HEK293 (cell line): Measurements from ENCODE around the gene FSHR.

Source experiments
- CTCF ChIA-PET: fragments of 350-600 bp; formaldehyde crosslinking; extraction: SDS; loops from one replicate; lab custom pipeline; 2021; ENCODE audit warnings: antibody characterized with exemption; lab: Yijun Ruan, JAX
- POLR2A ChIA-PET: fragments of 300-600 bp; formaldehyde crosslinking; extraction: SDS; loops from one replicate; lab custom pipeline; 2020; ENCODE audit warnings: antibody characterized with exemption, inconsistent platforms; lab: Yijun Ruan, JAX
- H3K27ac ChIP-seq: fragments of 200-500 bp; sonication (Bioruptor generic); 2 replicates; pipeline ENCODE4 v1.5.1; 2014; ENCODE audit warnings: low read depth, low read length, control low read depth, inconsistent platforms; ENCODE audit errors: extremely low read depth
- H3K36me3 ChIP-seq, 2 experiments: fragments of 200-500 bp in 1 of 2; sonication (Bioruptor generic) in 1 of 2; 1 replicate in 1 of 2; 2 replicates in 1 of 2; pipeline ENCODE4 v1.5.1; 2014 to 2017; ENCODE audit warnings: inconsistent platforms in 2 of 2, low read length in 2 of 2; ENCODE audit not compliant: control insufficient read depth in 2 of 2, insufficient read depth in 1 of 2
- H3K4me1 ChIP-seq: fragments of 200-500 bp; sonication (Bioruptor generic); 2 replicates; pipeline ENCODE4 v1.5.1; 2014; ENCODE audit warnings: mild to moderate bottlenecking, low read length, inconsistent platforms; ENCODE audit not compliant: control insufficient read depth, insufficient read depth
- H3K4me3 ChIP-seq: 2 replicates; pipeline ENCODE4 v1.5.1; 2011; ENCODE audit warnings: low read depth, mild to moderate bottlenecking, control low read depth, low read length, moderate library complexity
- H3K9me3 ChIP-seq: fragments of 200-500 bp; sonication (Bioruptor generic); 2 replicates; pipeline ENCODE4 v1.5.1; 2014; ENCODE audit warnings: low read depth, low read length, inconsistent platforms; ENCODE audit not compliant: control insufficient read depth, insufficient read depth
- ATF2 ChIP-seq: fragments of 450-650 bp; formaldehyde crosslinking; IDR thresholded peaks from 2 replicates; pipeline ENCODE4 v1.5.1; 2016; ENCODE audit warnings: missing biosample characterization, missing genetic modification characterization, low read depth
- EGR2 ChIP-seq: fragments of 450-650 bp; formaldehyde crosslinking; IDR thresholded peaks from 2 replicates; pipeline ENCODE4 v1.5.1; 2016; ENCODE audit warnings: low read depth, missing biosample characterization, missing genetic modification characterization
- GLI2 ChIP-seq: fragments of 450-650 bp; formaldehyde crosslinking; IDR thresholded peaks from 2 replicates; pipeline ENCODE4; 2017; ENCODE audit warnings: missing biosample characterization, missing genetic modification characterization, low read depth, borderline replicate concordance
- RBAK ChIP-seq: fragments of 450-650 bp; formaldehyde crosslinking; IDR thresholded peaks from 2 replicates; pipeline ENCODE4 v1.5.1; 2016; ENCODE audit warnings: missing biosample characterization, missing genetic modification characterization
- SCRT1 ChIP-seq: fragments of 450-650 bp; formaldehyde crosslinking; IDR thresholded peaks from 2 replicates; pipeline ENCODE4 v1.5.1; 2016; ENCODE audit warnings: missing biosample characterization, missing genetic modification characterization, borderline replicate concordance
- SP2 ChIP-seq: fragments of 450-650 bp; formaldehyde crosslinking; IDR thresholded peaks from 2 replicates; pipeline ENCODE4 v1.5.1; 2016; ENCODE audit warnings: missing biosample characterization, missing genetic modification characterization
- SP3 ChIP-seq: fragments of 450-650 bp; formaldehyde crosslinking; IDR thresholded peaks from 2 replicates; pipeline ENCODE4 v1.5.1; 2016; ENCODE audit warnings: missing biosample characterization, missing genetic modification characterization
- TCF7L2 ChIP-seq: IDR thresholded peaks from 2 replicates; pipeline ENCODE4 v1.6.1; 2011; ENCODE audit warnings: low read depth, mild to moderate bottlenecking, inconsistent platforms, low read length, moderate library complexity, borderline replicate concordance
- ZFHX2 ChIP-seq: fragments of 450-650 bp; formaldehyde crosslinking; conservative IDR thresholded peaks from 2 replicates; pipeline ENCODE4 v1.5.1; 2016; ENCODE audit warnings: missing biosample characterization, missing genetic modification characterization
- ZIC2 ChIP-seq: fragments of 450-650 bp; formaldehyde crosslinking; IDR thresholded peaks from 2 replicates; pipeline ENCODE4 v1.5.1; 2016; ENCODE audit warnings: missing biosample characterization, missing genetic modification characterization
- ZNF19 ChIP-seq: fragments of 450-650 bp; formaldehyde crosslinking; IDR thresholded peaks from 2 replicates; pipeline ENCODE4; 2016; ENCODE audit warnings: missing biosample characterization, missing genetic modification characterization, low read depth
- ZNF202 ChIP-seq: fragments of 450-650 bp; formaldehyde crosslinking; IDR thresholded peaks from 2 replicates; pipeline ENCODE4 v1.5.1; 2016; ENCODE audit warnings: missing biosample characterization, missing genetic modification characterization, borderline replicate concordance
- ZNF214 ChIP-seq: fragments of 450-650 bp; formaldehyde crosslinking; IDR thresholded peaks from 2 replicates; pipeline ENCODE4 v1.5.1; 2017; ENCODE audit warnings: missing biosample characterization, mild to moderate bottlenecking, missing genetic modification characterization, borderline replicate concordance
- ZNF280C ChIP-seq: fragments of 450-650 bp; formaldehyde crosslinking; IDR thresholded peaks from 2 replicates; pipeline ENCODE4 v1.5.1; 2016; ENCODE audit warnings: missing biosample characterization, missing genetic modification characterization
- ZNF394 ChIP-seq: fragments of 450-650 bp; formaldehyde crosslinking; IDR thresholded peaks from 2 replicates; pipeline ENCODE4 v1.5.1; 2016; ENCODE audit warnings: missing biosample characterization, missing genetic modification characterization, mild to moderate bottlenecking, moderate library complexity, borderline replicate concordance
- ZNF423 ChIP-seq: fragments of 450-650 bp; formaldehyde crosslinking; IDR thresholded peaks from 2 replicates; pipeline ENCODE4 v1.5.1; 2016; ENCODE audit warnings: missing biosample characterization, missing genetic modification characterization
- ZNF48 ChIP-seq: fragments of 450-650 bp; formaldehyde crosslinking; IDR thresholded peaks from 2 replicates; pipeline ENCODE4 v1.5.1; 2016; ENCODE audit warnings: missing biosample characterization, missing genetic modification characterization
- ZNF544 ChIP-seq: fragments of 450-650 bp; formaldehyde crosslinking; IDR thresholded peaks from 2 replicates; pipeline ENCODE4 v1.5.0; 2017; ENCODE audit warnings: missing biosample characterization, missing genetic modification characterization
- ZNF660 ChIP-seq: fragments of 450-650 bp; IDR thresholded peaks from 2 replicates; pipeline ENCODE4 v1.5.1; 2018; ENCODE audit warnings: missing biosample characterization, mild to moderate bottlenecking, missing genetic modification characterization
- ZNF664 ChIP-seq: fragments of 450-650 bp; formaldehyde crosslinking; IDR thresholded peaks from 2 replicates; pipeline ENCODE4 v1.5.1; 2016; ENCODE audit warnings: missing biosample characterization, missing genetic modification characterization
- ZNF707 ChIP-seq: fragments of 450-650 bp; formaldehyde crosslinking; IDR thresholded peaks from 2 replicates; pipeline ENCODE4 v1.5.1; 2016; ENCODE audit warnings: missing biosample characterization, missing genetic modification characterization
- ZNF768 ChIP-seq: fragments of 450-650 bp; formaldehyde crosslinking; IDR thresholded peaks from 2 replicates; pipeline ENCODE4 v1.5.1; 2018; ENCODE audit warnings: missing biosample characterization, mild to moderate bottlenecking, missing genetic modification characterization
- ZNF777 ChIP-seq: fragments of 450-650 bp; formaldehyde crosslinking; IDR thresholded peaks from 2 replicates; pipeline ENCODE4 v1.5.1; 2017; ENCODE audit warnings: missing biosample characterization, missing genetic modification characterization, borderline replicate concordance
- ZSCAN30 ChIP-seq: fragments of 450-650 bp; IDR thresholded peaks from 2 replicates; pipeline ENCODE4 v1.5.1; 2018; ENCODE audit warnings: missing biosample characterization, mild to moderate bottlenecking, missing genetic modification characterization, moderate library complexity
- TF ChIP-seq, protein P1 (sequence below): fragments of 450-650 bp; formaldehyde crosslinking; IDR thresholded peaks from 2 replicates; pipeline ENCODE4 v1.5.0; 2017; ENCODE audit warnings: missing biosample characterization, missing genetic modification characterization, borderline replicate concordance

Gene FSHR

GRCh38 chr2:48979691-48980090, 174.6 kb downstream of the FSHR start:
- CTCF ChIA-PET, result no interaction called here
- POLR2A ChIA-PET, result no interaction called here

DNA sequence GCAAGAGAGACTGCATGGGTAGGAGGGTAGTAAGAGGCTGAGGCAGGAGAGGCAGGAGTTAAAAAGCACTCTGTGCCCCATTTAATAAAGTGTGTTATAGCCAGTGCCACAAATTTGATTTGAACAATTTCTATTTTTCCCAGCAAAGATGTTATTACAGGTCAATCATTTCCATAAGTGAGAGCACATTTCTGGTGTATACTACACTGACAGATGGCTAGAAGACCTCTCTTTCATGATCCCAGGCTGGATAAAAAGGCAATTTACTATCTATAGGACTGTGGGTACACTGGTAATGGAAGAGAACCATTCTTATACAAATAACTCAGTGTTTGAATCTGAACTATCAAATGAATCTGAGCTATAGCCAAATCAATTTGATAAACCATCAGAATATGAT, 176.2 kb downstream of the FSHR start:
- no peak overlapping the region for H3K27ac ChIP-seq
- ChIA-PET POLR2A (no interaction called here), CTCF (no interaction called here)
- no peak overlapping the region for H3K4me3 ChIP-seq
- H3K36me3 ChIP-seq, result no peaks in the 10 kb centered on the region
- TF ChIP-seq ATF2 (tag by site-specific recombination), result no peak
- TF ChIP-seq, protein P1, sequence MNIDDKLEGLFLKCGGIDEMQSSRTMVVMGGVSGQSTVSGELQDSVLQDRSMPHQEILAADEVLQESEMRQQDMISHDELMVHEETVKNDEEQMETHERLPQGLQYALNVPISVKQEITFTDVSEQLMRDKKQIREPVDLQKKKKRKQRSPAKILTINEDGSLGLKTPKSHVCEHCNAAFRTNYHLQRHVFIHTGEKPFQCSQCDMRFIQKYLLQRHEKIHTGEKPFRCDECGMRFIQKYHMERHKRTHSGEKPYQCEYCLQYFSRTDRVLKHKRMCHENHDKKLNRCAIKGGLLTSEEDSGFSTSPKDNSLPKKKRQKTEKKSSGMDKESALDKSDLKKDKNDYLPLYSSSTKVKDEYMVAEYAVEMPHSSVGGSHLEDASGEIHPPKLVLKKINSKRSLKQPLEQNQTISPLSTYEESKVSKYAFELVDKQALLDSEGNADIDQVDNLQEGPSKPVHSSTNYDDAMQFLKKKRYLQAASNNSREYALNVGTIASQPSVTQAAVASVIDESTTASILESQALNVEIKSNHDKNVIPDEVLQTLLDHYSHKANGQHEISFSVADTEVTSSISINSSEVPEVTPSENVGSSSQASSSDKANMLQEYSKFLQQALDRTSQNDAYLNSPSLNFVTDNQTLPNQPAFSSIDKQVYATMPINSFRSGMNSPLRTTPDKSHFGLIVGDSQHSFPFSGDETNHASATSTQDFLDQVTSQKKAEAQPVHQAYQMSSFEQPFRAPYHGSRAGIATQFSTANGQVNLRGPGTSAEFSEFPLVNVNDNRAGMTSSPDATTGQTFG, result no peak
- no peak for TF ChIP-seq ZNF423
- no peak for TF ChIP-seq SCRT1 (tag by site-specific recombination)
- no peak for TF ChIP-seq GLI2 (tag by site-specific recombination)
- TF ChIP-seq RBAK (tag by site-specific recombination), result no peak
- TF ChIP-seq ZSCAN30, result no peak
- no peak for TF ChIP-seq ZNF280C
- no peak for TF ChIP-seq SP2 (tag by site-specific recombination)
- TF ChIP-seq ZNF768 (tag by site-specific recombination), result no peak
- no peak for TF ChIP-seq SP3 (tag by site-specific recombination)
- TF ChIP-seq ZNF394, result no peak
- no peak for TF ChIP-seq TCF7L2
- no peak for TF ChIP-seq ZNF707 (tag by site-specific recombination)
- no peak for TF ChIP-seq ZNF777
- no peak for TF ChIP-seq ZNF214 (tag by site-specific recombination)
- no peak for TF ChIP-seq ZNF660
- TF ChIP-seq ZNF664 (tag by site-specific recombination), result no peak
- no peaks in the 10 kb centered on the region for H3K4me1 ChIP-seq
- no peaks in the 10 kb centered on the region for H3K9me3 ChIP-seq

More at GRCh38 chr2:48979691-48980090, 174.6 kb downstream of the FSHR start:
- Histone ChIP-seq H3K9me3 (no peaks in the 10 kb centered on the region), H3K4me1 (no peaks in the 10 kb centered on the region), H3K27ac (no peak overlapping the region), H3K36me3 (no peaks in the 10 kb centered on the region), H3K4me3 (no peak overlapping the region)
- TF ChIP-seq ZIC2 (tag by site-specific recombination) (no peak), ZNF19 (tag by site-specific recombination) (no peak), ZNF202 (tag by site-specific recombination) (no peak), ZFHX2 (tag by site-specific recombination) (peak; percentile 54), ZNF48 (tag by site-specific recombination) (no peak), GLI2 (tag by site-specific recombination) (no peak), EGR2 (tag by site-specific recombination) (peak; percentile 77; the same call in 1 of the 2 replicates), ZNF544 (tag by site-specific recombination) (no peak)
